ENCODE data around the gene SPIRE2.
"Not testable (repeated sequence)": the region's sequence is repeated elsewhere in the genome, so short reads cannot be mapped to it uniquely, and the experiment has no call there.

The SPIRE2 gene

GRCh38 chr16:89863741-89864526, 35.7 kb downstream of the SPIRE2 start:
- DNase-seq (ENCODE audit: insufficient read length, low spot score) (no peak), FAIRE-seq (no peak)

- DNase-seq (ENCODE audit: insufficient read length, low spot score) = no peak
- no peak for FAIRE-seq
Observed at GRCh38 chr16:89864527-89864820, 36.2 kb downstream of the SPIRE2 start.

GRCh38 chr16:89867918-89868317, 39.6 kb downstream of the SPIRE2 start:
- no peak for FAIRE-seq
- no peak for DNase-seq (ENCODE audit: insufficient read length, low spot score)

GRCh38 chr16:89869911-89870310, 41.6 kb downstream of the SPIRE2 start:
- FAIRE-seq (no peak), DNase-seq (ENCODE audit: insufficient read length, low spot score) (no peak)

DNA sequence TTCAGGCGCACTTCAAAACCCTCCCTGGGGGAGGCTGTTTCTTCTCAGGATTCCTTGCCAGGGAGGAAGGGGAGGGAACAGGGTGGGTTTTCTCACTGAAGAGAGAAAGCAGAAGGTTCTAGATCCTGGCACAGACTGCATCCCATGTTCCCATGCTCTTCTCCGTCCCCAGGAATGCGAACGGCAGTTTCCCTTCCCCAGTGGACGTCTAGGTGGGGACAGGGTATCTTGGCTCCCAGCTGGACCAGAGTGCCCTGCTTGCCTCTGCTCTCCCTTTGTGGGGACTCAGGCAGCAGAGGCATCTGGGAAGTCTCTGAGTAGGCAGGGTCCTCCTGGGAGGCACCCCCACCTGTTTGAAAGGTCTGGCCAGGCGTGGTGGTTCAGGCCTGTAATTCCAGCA, 42.2 kb downstream of the SPIRE2 start:
- FAIRE-seq = no peak
- no peak for DNase-seq (ENCODE audit: insufficient read length, low spot score)

GRCh38 chr16:89871895-89872294, 43.6 kb downstream of the SPIRE2 start:
- DNase-seq (ENCODE audit: insufficient read length, low spot score) = no peak
- no peak for FAIRE-seq

DNA sequence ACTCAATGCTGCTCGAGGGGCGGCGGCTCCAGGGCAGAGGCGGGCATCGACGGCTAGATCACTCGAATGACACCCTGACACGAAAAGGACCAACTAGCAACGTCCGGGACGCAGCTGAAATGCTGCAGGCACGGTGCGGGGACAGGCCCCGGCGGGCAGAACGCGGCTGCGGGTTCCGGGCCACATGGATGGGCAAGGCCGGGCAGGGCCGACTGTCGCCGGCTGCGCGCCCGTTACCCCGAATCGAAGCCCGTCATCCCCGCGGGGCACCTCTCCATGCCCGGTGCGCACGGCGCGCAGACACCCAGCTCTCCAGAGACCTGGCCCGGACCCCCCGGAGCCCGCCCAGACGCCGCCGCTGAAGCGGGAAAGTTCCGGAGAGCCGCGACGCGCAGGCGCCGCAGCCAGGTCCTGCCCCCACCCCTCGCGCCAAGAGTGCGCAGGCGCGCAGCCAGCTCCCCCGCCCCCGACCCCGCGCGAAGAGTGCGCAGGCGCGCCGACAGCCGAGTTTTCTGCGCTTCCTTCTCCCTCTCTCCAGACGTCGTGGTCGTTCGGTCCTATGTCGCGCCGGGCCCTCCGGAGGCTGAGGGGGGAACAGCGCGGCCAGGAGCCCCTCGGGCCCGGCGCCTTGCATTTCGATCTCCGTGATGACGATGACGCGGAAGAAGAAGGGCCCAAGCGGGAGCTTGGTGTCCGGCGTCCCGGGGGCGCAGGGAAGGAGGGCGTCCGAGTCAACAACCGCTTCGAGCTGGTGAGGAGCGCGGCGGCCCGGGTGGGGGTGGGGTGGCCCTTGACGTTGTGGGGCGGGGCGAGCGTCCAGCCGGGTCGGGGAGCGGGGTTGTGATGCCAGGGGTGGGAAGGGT, 45.1 kb downstream of the SPIRE2 start, which contains the start of gene TCF25:
TCF25 (plus strand) TSS at position 484 of the 863 bp plus-strand sequence; CDS start at position 560, 76 bp downstream.
- no peak for FAIRE-seq
- peak; percentile 90 for DNase-seq (ENCODE audit: insufficient read length, low spot score)

DNA sequence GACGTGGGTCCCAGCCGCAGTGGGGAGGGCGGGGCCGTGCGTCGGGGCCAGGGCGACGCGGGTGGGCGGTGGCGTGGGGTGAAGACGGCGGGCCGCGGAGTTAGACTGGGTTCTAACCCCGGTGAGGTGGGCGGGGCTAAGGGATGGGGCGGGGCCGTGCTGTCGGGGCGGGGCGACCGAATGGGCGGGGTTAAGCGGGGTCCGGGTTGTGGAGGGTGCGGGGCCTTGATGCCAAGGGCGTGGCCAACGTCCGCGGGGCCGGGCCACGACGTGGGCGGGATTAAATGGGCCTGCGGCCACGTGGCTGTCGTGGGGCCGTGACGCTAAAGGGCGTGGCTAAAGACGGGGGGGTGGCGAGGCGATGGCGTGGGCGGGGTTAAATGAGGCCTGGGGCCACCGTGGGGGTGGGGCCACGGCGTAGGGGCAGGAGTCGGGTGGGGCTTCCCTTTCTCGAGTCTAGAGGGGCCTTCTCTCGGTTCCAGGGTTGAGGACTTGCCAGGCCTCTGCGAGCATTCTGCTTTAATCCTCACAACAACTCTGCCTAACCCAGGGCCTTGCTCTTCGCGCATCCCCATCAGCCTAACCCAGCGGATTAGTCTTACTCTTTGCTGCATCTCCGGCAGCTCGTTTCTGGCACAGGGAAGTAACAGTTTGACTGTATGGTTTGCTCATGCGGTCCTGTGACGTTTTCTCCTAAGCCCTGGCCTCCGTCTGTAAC, 45.9 kb downstream of the SPIRE2 start:
- DNase-seq (ENCODE audit: insufficient read length, low spot score) = peak; percentile 89
- peak; percentile 98 for FAIRE-seq

GRCh38 chr16:89879123-89879522, 50.8 kb downstream of the SPIRE2 start:
- FAIRE-seq; DNase-seq (ENCODE audit: insufficient read length, low spot score): not testable (repeated sequence)

GRCh38 chr16:89880477-89881367, 52.4 kb downstream of the SPIRE2 start:
- DNase-seq (ENCODE audit: insufficient read length, low spot score) (no peak), FAIRE-seq (no peak)

GRCh38 chr16:89881368-89881730, 53.1 kb downstream of the SPIRE2 start:
- DNase-seq (ENCODE audit: insufficient read length, low spot score) (no peak), FAIRE-seq (no peak)

DNA sequence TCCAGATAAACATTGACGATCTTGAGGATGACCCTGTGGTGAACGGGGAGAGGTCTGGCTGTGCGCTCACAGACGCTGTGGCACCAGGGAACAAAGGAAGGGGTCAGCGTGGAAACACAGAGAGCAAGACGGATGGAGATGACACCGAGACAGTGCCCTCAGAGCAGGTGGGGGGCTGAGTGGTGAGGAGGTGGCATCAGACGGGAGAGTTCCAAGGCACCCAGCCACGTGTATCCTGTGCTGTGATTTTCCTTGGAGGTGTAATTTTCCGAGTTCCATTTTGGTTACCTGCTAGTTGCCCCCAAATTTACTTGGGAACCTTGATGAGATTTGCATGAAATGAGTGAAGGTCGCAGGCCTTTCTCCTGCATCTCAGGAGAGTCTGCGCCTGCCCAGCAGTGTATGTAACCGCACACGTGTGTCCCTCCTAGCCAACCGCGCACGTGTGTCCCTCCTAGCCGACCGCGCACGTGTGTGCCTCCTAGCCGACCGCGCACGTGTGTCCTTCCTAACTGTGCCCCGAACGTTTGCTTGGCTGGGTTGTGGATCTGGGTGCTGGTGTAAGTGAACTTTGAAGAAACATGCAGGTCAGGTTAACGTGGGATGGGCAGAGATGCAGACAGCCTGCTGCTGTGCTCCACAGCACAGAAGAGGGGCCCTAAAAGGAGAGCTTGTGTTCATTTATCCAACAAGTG, 55.2 kb downstream of the SPIRE2 start:
- DNase-seq (ENCODE audit: insufficient read length, low spot score) (no peak), FAIRE-seq (no peak)

DNA sequence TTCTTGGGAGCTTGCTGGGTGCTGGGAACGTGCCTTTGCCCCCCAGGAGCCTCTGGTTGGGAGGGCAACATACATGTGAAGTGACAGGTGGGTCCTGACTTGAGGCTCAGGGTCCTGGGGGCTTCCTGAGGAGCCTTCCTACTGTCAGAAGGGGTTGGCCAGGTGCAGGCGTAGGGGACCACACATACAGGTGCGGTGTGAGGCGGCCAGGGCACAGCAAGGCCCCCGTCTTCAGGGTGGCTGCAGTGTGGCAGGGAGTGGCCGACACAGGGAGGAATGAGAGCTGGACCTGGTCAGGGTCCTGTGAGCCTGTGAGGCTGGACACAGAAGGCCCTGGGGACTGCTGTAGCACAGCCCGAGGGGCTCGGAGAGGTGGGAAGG, 55.8 kb downstream of the SPIRE2 start:
- FAIRE-seq (no peak), DNase-seq (ENCODE audit: insufficient read length, low spot score) (no peak)

DNA sequence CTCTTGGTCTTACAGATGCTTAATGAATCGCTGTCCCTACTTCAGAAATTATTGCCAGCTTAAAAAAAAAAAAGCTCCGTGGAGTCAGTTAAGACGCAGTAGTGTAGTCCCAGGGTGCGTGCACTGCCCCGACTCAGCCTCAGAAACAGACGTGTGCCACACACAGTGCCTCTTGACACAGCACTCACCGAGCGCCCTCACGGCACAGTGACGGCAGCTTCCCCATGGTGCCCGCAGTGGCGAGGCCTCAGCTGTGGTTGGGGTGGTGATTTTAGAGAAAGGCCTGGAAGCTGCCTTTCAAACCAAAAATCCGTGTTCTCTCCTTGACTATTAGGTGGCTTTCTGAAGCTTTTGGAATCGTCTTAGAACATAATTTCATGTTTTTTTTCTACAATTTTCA, 59.0 kb downstream of the SPIRE2 start:
- no peak for DNase-seq (ENCODE audit: insufficient read length, low spot score)
- FAIRE-seq = no peak

DNA sequence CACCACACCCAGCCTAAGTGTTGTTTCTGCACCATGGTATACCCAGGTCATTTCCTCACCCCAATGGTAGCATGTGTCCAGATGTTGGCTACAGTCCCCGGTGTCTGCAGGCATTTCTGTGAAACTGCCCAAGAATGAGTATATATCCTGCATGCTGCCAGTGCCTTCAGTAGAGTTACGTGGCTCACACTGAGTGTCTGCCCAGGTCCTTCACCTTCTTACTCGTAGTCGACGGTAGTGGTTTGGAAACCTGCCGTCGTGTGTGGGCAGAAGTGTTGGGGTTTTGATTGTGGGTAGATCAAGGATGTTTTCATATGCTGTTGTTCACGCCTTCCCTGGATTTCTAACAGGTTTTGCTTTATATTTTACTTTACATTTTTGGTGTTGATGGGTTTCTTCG, 61.9 kb downstream of the SPIRE2 start:
- DNase-seq (ENCODE audit: insufficient read length, low spot score) (no peak), FAIRE-seq (no peak)

DNA sequence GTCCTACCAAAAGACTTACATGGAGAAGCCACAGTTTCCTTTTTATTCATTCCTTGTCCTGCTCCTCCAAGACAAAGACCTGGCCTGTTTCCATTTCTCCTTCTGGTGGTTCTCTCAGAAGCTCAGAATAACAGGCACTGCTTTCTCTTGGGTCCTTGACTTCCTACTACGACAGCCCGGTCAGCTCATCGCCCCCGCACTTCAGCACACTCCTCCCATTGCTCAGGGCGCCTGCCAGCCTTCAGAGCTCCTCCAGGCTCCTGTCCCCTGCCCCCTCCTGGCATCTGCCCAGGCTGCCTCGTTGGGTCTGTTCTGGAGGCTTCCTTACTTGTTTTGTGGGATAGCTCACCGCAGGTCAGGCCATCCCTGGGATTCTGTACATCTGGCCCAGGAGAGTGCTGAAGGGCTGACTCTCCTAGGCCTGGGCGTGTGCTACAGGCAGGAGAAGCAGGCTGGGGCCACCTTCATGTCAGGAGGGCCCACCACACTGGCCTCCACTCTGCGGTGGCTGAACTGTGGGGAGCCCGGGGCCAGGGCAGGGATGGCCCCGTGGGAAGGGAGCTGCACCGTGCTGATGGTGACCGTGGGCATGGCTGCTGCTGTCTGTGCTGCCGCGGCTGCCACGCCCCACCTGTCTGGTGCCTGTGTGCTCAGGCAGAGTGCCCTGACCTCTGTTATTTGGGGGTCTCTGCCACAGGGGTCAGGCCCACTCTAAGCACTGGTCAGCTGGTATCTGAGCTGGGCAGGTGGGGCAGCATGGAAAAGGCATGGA, 62.8 kb downstream of the SPIRE2 start:
- FAIRE-seq (no peak), DNase-seq (ENCODE audit: insufficient read length, low spot score) (no peak)

DNA sequence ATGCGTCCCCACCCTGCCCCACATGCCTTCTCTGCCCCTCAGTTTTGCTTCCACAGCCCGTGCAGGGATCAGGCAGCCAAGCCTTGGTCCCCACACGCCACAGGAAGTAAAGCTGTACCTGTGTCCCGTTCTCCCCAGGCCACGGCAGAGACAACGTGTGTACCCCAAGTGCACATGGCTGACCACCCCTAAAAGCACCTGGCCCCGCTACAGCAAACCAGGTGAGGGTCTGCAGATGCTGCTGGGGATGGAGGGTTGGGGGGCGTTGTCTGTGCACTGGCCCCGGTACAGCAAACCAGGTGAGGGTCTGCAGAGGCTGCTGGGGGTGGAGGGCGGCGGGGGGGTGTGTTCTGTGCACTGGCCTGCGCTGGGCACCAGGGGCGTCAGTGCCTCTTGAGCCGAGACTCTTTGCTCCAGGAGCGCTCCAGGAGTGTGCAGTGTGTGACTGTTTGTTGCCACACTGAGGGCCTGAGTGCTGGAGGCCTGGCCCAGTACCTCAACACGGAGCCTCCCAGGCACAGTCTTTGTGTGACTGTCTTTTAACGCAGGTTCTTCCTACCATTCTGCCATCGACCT, 63.9 kb downstream of the SPIRE2 start:
- DNase-seq (ENCODE audit: insufficient read length, low spot score) = no peak
- FAIRE-seq = no peak

- FAIRE-seq (no peak), DNase-seq (ENCODE audit: insufficient read length, low spot score) (no peak)
Observed at GRCh38 chr16:89892635-89893034, 64.4 kb downstream of the SPIRE2 start.

Data from HTR-8/SVneo (cell line).